Stimulated activated CD8-positive, alpha-beta memory T cell treated with anti-CD3 and anti-CD28 coated beads, Interleukin-4, amount 100 ng/mL, for 24 hours (primary cell): ENCODE data around the gene ZBTB32.
A peak's percentile ranks its signal among the peaks of the same experiment; 100 is the strongest.

Experiments
- DNase-seq: peaks from one replicate; pipeline ENCODE4 v3.0.0-alpha.2; 2020; ENCODE audit warnings: low read depth

Gene ZBTB32

DNA sequence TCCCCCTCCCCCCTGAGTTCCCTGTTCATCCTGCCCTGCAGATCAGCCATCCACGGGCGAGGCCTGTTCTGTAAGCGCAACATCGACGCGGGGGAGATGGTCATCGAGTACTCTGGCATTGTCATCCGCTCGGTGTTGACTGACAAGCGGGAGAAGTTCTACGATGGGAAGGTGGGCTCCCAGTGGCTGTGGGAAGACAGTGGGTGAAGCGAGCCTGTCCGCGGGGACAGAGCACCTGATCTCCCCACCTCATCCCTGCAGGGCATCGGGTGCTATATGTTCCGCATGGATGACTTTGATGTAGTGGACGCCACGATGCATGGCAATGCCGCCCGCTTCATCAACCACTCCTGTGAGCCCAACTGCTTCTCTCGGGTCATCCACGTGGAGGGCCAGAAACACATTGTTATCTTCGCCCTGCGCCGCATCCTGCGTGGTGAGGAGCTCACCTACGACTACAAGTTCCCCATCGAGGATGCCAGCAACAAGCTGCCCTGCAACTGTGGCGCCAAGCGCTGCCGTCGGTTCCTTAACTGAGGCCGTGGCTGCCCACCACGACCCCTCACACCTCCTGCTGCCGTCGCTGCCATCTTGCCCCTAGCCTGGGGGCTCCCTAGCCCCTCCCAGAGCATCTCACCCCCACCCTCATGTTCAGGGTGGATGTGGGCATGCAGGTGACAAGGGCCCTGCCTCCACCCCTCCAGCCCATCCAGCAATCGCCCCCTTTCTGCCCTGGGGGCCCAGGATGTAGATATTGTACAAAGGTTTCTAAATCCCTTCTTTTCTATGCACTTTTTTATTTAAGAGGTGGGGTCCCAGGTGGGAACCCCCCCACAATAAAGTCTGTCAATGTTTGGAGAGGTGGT lies 33.9 kb downstream of the ZBTB32 start:
- no peak for DNase-seq

DNA sequence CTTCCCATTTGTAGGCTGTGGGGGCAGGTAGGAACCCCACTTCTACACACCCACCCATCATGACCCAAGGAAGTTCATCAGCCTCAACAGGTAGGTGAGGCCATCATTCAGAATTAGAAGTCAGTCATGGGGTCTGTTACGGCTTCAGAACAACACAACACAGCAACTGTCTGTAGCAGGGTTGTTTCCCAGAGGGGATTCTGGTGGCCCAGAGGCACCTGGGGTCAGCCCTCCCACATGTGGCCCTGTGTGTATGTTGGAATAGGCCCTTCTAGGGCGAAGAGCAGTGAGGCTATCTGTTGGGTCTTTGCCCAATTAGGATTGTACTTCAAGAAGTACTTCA lies 34.5 kb downstream of the ZBTB32 start:
- no peak for DNase-seq

DNA sequence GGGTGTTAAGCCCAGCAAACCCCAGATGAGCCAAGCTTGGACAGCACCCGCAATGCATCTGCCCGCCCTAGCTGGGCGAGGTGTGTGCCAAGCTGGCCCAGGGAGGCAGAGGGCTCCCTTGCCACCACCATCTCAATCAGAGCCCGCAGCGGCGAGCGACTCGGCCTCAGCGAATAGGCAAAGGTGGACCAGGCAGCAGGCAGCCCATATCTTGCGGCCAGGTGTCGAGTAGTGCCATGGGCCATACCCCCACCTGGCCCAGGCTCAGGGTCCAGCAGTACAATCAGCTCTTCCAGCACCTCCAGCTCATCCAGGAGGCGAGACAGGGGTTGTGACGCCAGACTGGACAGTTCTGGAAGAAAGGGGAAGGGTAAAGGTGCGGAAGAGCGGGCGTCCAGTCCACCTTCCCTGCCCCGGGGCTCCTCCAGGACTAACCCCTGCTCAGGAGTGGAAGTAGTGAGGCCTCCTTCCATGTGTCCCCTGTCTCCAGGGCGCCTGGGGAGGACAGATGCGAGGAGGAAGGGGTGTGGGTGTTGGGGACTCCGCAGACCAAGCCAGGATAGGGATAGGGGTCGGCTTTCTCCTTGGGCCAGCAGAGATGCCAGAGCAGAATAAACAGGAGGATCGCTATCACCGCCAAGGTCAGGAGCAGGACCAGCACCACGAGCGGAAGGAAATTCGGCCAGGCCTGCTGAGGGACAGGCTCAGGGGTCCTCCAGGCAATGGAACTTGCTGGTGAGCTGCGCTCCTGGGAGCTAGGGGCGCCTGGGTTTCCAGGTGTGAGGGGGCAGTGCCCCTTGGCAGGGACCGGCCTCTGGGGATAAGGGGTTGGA lies 35.1 kb downstream of the ZBTB32 start:
- no peak for DNase-seq

DNA sequence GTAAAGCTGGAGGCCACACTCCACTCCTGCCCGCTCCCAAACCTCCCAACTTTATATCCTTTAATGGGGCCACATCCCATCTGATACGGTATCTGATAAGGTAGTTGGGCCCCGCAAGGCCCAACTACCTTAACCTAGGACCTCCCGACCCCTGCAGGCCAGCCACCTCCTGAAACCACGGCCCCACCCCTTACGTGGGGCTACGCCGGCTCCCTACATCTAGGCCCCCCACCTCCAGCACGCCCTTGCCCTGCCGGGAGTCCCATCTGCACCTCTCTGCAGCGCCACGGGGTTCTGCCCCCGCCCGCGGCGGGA lies 35.7 kb downstream of the ZBTB32 start:
- DNase-seq, result no peak

DNA sequence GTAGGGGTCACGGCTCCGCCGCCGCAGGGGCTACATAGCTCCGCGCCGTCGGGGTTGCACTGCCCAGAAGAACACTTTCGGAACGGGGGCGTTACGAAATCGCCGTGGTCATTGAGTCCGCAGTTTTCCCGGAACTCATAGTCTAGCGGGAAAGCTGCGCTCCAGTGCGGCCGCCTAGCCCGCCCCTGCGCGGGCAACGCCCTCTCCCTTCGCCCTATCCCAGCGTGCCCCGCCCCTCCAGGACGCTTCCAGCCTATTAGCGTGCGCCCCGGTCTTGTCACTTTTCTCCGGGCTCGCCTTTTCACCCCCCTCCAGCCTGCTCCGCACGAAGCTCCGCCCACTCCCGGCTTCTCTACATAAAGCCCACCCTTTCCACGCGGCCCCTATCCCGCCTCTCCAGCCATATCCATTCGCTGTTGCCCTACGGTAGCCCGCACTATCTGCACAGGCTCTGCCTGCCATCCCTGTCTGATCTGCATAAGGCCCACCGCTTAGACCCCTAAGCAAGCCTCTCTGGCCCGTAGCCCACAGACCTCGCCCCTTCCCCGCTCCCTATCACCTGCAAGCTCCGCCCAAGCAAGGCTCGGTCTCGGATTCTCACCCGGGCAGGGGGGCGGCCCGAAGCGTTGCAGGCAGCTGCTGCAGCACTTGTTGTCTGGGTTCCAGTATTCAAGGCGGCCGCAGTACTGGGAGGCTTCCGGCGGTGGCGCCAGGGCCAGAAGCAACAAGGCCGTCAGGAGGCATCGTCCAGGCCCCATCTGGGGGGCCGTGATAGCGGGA lies 36.3 kb downstream of the ZBTB32 start:
- peak; percentile 96 for DNase-seq

DNA sequence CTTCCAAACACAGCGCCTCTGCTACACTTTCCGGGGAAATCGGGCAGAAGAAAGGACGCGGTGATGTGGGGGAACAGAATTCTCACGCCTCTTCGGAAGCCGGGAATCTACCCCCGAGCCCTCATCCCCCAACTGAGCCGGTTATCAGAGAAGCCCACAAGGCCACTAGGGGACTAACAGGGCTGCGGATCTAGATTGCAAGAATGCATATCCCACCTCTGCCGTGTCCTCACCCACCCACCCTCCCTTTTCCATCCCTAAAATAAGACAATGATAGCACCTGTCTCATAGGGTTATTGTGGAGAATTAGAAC lies 36.8 kb downstream of the ZBTB32 start:
- DNase-seq, result no peak

DNA sequence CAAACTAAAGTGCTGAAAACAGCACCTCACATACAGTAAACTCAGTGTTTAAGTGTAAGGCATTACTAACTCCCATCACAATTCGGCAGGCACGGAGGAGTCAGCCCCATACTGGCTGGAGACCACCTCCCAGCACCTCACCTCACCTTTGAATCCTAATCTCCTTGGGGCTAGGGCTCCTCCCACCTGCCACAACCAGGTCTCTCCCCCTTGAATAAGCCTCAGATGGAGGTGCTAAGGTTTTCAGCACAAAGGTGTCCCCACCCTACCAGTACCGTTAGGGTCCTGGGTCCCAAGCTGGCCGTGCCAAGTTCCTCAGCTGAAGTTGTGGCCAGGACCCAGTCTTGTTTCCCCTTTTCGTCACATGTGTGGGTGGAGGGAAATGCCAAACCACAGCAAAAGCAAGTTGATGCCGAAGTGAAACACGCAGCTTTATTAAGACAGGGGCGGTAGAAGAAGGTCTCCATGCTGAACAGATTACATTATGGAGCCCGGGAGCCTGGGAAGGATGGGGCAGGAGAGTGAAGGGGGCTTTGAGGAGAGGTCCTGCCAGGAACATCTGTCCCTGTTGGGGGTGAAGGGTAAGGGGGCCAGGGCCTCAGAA lies 37.9 kb downstream of the ZBTB32 start, which contains the start of gene IGFLR1:
IGFLR1 (minus strand) TSS at position 332 of the 604 bp plus-strand sequence. CDS start 1,272 bp downstream, outside the sequence.
- peak; percentile 58 for DNase-seq

DNA sequence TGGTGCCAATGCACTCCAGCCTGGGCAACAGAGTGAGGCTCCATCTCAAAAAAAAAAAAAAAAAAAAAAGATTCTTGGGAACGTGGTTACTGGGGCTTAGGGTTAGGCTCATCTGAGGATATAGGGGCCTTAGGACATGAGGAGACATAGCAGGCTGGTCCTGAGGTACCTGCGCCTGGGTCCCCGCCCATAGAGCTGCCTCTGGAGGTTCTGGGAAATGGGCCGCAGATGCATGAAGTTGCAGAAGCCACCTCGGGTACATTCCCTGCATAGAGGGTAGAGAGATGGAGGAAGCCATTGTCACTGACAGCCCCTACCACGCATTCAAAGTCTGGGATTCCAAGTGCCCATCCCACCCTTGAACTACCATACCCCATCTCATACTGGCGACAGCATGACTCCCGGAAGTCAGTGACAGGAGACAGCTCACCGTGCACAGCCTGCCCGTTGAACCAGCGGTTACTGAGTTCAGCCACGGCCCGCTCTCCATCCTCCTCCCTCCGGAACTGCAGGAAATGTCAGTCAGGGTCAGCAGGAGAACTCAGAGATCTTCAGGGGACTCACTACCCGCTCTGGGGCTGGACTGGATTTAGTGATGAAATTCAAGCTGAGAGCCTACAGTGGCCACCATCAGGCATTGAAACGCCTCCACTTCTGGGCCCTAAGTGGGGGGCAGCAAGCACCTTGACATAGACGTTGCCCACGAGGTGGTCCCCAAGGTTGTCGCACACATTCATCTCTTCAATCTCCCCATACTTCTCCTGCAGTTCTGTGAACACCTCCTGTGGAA lies 39.5 kb downstream of the ZBTB32 start:
- DNase-seq, result no peak

DNA sequence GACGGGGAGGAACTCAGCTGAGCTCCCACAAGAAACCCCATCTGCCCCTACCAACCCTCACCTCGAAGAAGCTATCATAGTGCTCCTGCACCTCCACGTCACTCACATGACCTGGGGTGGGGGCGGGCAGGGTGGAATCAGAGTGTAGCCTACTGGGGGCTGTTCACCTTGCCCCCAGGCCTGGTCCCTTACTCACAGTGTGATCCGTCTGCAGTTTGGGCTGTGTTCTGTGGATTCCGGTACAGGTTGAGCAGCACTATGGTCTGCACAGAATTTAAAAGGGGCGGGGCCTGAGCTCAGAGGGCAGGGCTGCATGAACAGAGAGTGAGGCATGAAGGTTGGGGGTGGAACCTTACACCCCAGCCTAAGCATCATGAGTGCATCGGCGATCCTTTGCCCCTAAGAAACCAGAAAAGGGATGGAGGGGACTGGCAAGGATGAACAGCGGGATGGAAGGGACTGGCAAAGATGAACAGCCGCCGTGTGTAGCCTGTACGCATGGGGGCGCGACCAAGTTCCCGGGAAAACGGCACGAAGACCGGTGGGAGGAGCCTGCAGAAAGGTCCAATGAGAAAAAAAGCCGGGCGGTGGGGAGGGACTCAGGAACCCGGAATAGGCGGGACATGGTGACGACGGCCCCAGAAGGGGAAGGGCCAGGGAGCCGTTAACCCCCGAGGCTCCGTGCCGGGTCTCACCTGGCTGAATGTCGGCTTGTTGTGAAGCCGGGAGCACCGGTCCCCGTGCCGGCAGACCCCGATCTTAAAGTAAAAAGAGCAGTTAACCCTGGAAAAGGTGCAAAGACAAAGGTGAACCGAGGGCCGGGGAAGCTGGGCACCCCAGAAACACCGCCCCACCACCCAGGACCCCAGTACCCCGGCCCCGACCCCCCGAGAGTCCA lies 40.3 kb downstream of the ZBTB32 start:
- DNase-seq, result peak; percentile 83

DNA sequence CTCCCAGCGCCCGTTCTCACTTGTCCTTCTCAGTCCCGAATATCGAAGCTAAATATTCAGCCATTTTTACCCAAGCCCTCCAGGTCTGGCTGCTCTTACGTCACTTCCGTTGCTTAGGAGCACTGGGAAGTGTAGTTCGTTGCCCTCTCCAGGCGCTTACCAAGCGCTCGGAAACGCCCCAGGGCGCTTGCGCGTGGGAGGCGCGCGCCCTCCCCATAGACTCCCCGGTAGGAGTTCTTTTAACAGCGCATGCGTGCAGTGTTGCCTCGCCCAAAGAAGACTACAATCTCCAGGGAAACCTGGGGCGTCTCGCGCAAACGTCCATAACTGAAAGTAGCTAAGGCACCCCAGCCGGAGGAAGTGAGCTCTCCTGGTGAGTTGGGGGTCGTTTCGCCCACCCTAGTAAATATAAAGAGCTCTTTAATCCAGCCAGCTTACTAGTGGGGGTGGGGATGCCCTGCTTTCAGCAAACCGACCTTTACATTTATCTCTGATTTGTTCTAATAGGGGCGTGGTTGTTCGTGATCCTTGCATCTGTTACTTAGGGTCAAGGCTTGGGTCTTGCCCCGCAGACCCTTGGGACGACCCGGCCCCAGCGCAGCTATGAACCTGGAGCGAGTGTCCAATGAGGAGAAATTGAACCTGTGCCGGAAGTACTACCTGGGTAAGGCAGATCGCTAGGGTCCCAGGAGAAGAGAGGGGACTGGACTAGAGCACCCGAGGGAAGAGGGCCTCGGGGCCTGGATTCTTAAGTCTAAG lies 41.1 kb downstream of the ZBTB32 start, which contains the start of the genes PSENEN and U2AF1L4:
PSENEN (plus strand) TSS at position 324 of the 759 bp plus-strand sequence; CDS start at position 604, 280 bp downstream.
U2AF1L4 (minus strand) TSS at position 91 of the 759 bp plus-strand sequence; CDS start at position 64, 27 bp downstream.
- DNase-seq, result peak; percentile 92

DNA sequence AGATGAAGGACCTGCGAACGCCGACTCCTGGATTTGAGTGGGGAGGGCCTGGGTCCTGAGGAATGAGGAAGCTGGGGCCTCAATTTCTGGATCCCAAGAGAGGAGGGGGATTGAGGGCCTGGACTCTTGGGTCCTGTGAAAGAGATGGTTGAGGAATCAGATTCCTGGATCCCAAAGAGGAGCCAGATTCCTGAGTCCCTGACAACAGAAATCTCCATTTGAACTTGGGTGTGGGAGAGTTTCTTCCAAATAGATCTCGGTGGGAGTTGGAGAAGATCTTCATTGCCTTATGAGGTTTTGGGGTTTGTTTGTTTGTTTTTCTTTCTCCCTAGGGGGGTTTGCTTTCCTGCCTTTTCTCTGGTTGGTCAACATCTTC lies 41.7 kb downstream of the ZBTB32 start:
- DNase-seq, result no peak

DNA sequence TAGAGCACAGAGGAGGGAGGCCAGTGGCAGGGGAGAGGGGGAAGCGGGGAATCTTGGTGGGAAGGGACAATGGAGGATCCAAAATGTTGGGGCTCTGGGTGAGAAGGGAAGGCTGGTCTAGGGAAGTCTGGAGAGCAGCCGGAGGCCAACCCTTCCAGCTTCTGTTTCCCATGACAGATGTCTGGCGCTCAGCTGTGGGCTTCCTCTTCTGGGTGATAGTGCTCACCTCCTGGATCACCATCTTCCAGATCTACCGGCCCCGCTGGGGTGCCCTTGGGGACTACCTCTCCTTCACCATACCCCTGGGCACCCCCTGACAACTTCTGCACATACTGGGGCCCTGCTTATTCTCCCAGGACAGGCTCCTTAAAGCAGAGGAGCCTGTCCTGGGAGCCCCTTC lies 42.2 kb downstream of the ZBTB32 start:
- DNase-seq, result no peak

DNA sequence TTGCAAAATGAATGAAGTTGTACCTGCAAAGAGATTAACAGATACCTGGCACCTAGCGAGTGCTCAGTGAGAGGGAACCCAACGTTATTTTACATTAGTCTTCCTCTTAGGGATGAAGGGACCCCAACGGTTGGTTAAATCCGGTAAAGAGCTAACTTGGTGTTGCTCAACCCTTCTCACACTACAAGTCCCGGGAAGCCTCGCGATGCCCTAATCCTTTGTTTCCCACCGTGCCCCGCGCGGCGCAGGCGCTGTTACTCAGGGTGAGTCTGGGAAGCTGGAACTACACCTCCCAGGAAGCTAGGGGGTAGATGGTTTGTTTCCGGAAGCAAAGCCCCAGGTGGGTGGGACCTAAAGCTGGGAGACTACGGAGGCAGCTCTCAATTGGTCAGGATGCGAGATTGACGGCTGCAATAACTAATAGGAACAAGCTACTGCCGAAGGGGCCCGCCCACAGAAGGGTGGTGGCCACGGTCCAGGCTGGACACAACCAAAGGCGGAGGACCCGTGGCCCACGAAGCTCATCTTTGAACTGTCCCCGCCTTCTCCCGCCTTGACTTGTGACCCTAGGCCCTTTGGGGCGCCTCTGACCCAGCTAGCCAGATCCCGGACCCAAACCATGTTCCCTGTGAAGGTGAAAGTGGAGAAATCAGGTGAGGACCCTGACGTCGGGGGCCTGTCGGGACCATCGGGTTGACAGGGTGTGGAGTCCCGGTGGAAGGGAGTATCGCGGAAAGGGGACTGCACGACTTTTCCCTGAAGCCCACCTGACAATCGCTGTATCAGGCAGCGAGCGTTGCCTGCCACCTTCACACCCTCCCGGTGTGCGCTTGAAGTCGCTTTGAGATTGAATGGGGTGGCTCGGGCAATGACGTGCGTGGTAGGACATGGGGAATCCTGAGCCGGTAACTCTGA lies 44.0 kb downstream of the ZBTB32 start, which contains the start of gene LIN37:
LIN37 (plus strand) TSS at position 471 of the 915 bp plus-strand sequence; CDS start at position 620, 149 bp downstream.
- peak; percentile 98 for DNase-seq

DNA sequence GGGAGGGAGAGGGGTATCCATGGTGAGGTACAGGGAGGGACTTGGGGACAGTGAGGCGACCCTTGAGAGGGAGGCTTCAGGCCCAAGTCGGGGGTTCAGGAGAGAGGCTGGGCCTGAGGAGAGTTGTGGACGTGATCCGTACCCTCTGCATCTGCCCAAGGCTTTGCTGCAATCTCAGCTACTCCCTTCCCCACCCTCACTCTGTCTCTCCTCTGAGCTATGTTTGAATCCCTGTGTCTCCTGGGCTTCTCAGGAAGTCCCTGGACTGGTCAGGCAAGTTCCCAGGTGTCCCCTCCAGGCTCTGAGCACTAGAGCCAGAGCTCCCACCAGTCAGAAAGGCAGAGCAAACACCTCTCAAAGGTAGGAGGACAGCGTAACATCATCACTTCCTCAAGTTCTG lies 45.8 kb downstream of the ZBTB32 start:
- DNase-seq, result no peak

DNA sequence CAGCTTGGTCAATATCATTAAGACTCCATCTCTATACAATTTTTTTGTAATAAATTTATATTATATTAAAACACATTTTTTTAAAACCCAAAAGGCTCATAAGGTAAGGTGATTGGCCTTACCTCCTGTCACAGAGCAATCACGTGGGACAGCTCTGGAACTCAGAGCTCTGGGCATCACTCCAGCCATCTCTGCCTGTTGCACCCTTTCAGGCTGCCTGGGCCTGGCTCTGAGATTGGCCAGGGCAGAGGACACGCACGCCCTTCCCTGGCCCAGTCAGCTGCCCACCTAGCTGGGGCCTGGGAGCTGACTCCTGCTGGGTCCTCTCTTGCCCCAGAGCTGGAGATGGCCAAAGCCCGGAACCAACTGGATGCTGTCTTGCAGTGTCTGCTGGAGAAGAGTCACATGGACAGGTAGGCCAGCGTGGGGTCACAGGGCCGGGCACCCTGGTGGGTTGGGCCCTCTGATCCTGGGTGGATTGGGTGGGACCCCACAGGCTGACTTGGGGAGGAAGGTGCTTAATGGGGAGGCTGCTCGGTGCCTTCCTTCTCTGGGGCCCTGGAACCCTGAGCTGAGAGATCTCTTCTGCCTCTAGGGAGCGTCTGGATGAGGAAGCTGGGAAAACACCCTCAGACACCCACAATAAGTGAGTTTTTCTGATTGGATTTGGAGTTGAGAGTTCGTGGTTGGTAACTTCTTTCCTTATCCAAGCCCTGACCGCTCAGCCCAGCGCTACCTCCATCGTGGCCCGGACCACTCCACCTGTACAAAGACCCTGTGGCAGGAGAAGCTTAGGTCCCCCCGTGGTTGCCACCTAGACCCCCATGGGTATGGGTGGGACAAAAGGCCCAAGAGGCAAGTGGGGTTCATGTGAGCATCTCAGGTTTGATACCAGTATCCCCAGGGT lies 47.7 kb downstream of the ZBTB32 start:
- no peak for DNase-seq

DNA sequence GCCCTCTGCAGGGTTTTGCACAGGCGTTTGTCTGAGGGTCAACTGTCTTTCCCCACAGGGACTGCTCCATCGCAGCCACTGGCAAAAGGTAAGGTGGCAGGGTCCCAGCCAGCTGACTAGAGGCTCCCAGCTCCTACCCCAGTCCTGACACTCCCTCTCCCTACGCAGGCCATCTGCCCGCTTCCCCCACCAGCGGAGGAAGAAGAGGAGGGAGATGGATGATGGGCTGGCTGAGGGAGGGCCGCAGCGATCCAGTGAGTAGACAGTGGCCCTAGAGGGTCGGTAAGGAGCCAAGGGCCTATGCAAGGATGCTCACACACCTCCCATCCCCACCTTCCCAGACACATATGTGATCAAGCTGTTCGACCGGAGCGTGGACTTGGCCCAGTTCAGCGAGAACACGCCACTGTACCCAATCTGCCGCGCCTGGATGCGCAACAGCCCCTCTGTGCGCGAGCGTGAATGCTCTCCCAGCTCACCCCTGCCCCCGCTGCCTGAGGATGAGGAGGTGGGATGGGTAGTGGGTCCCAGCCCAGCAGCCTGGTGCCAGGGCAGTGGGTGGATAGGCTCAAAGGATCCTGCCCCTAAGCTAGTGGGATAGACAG lies 48.5 kb downstream of the ZBTB32 start:
- no peak for DNase-seq
